ENCODE measurements around the gene KLHL35.

The KLHL35 gene

GRCh38 chr11:75423721-75424120 lies 9.3 kb downstream of the KLHL35 start:
- H3K27ac ChIP-seq = no peak overlapping the region

DNA sequence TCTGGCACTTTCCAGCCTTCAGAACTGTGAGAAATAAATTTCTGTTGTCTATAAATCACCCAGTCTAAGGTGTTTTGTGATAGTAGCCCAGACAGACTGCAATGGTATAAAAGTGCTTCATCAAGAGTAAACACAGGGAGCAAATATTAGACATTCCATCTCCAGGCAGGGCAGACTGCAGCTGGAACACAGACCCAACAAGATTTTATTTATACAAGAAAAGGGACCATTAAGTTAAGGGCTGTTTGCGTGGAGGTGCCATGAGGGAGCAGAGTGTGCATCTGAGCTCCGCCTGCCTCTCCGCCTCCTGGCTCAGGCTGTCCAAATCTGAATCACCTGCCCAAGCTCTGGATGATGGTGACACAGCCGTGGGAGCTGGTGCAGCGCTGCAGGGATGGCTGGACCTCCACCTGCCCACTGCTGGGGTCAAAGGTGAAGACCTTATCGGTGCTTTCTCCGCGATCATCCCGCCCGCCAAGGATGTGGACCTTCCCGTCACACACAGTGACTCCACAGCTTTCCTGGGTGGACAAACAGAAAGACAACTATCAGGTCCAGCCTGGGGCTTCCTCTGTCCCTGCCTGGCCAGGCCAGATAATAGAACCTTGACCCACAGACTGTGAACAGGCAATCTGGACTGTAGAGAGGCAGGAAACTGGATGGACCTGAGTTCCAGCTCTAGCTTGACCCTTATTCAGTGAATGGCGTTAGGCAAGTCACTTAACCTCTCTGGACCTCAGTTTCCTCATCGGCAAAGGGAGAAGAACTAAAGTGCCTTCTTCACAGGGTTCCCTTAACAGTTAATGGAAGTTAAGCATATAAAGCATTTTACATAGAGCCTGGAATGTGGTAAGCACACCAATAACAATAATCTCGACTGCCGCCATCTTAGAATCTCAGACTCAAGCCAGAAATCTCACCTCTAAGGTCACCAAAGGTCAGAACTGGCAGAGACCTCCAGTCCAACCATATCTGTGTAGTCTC lies 10.5 kb downstream of the KLHL35 start:
- no peak overlapping the region for H3K9ac ChIP-seq
- no peak for TF ChIP-seq CTCF (IDR thresholded peaks at IDR 0.05)
- H2AFZ ChIP-seq = no peak overlapping the region
- no peaks in the 10 kb centered on the region for H3K36me3 ChIP-seq (ENCODE audit: control insufficient read depth, insufficient read depth, low read length)
- no peaks in the 10 kb centered on the region for H3K4me1 ChIP-seq
- H3K27me3 ChIP-seq (ENCODE audit: control insufficient read depth, insufficient read depth, low read length) = no peaks in the 10 kb centered on the region
- H3K9me3 ChIP-seq (ENCODE audit: control insufficient read depth, low read length) = no peaks in the 10 kb centered on the region
- H3K79me2 ChIP-seq = no peaks in the 10 kb centered on the region
- no peak overlapping the region for H3K27ac ChIP-seq
- no peak overlapping the region for H3K4me2 ChIP-seq (ENCODE audit: low read length)
- no peak overlapping the region for H3K4me3 ChIP-seq (ENCODE audit: low read depth, low read length)

More at GRCh38 chr11:75423721-75424120, 9.3 kb downstream of the KLHL35 start:
- no peak for TF ChIP-seq CTCF (IDR thresholded peaks at IDR 0.05)
- H3K27me3 ChIP-seq (ENCODE audit: control insufficient read depth, insufficient read depth, low read length) = no peaks in the 10 kb centered on the region
- no peak overlapping the region for H3K4me3 ChIP-seq (ENCODE audit: low read depth, low read length)
- H3K9me3 ChIP-seq (ENCODE audit: control insufficient read depth, low read length) = no peaks in the 10 kb centered on the region
- no peak overlapping the region for H3K4me2 ChIP-seq (ENCODE audit: low read length)
- no peak overlapping the region for H2AFZ ChIP-seq
- H3K79me2 ChIP-seq = no peaks in the 10 kb centered on the region
- H3K36me3 ChIP-seq (ENCODE audit: control insufficient read depth, insufficient read depth, low read length) = no peaks in the 10 kb centered on the region
- no peak overlapping the region for H3K9ac ChIP-seq
- H3K4me1 ChIP-seq = no peaks in the 10 kb centered on the region

GRCh38 chr11:75421902-75422247 lies 11.1 kb downstream of the KLHL35 start:
- no peaks in the 10 kb centered on the region for H3K9me3 ChIP-seq (ENCODE audit: control insufficient read depth, low read length)
- no peak overlapping the region for H3K27ac ChIP-seq
- H3K79me2 ChIP-seq = no peaks in the 10 kb centered on the region
- H2AFZ ChIP-seq = no peak overlapping the region
- no peak overlapping the region for H3K4me3 ChIP-seq (ENCODE audit: low read depth, low read length)
- H3K36me3 ChIP-seq (ENCODE audit: control insufficient read depth, insufficient read depth, low read length) = no peaks in the 10 kb centered on the region
- no peak overlapping the region for H3K9ac ChIP-seq
- H3K27me3 ChIP-seq (ENCODE audit: control insufficient read depth, insufficient read depth, low read length) = no peaks in the 10 kb centered on the region
- no peaks in the 10 kb centered on the region for H3K4me1 ChIP-seq
- no peak for TF ChIP-seq CTCF (IDR thresholded peaks at IDR 0.05)
- no peak overlapping the region for H3K4me2 ChIP-seq (ENCODE audit: low read length)

GRCh38 chr11:75421035-75421602 lies 11.9 kb downstream of the KLHL35 start:
- no peaks in the 10 kb centered on the region for H3K4me1 ChIP-seq
- H3K27ac ChIP-seq = no peak overlapping the region

More at GRCh38 chr11:75421035-75421602, 11.9 kb downstream of the KLHL35 start:
- no peak overlapping the region for H3K4me2 ChIP-seq (ENCODE audit: low read length)
- no peaks in the 10 kb centered on the region for H3K27me3 ChIP-seq (ENCODE audit: control insufficient read depth, insufficient read depth, low read length)
- no peak overlapping the region for H2AFZ ChIP-seq
- H3K9ac ChIP-seq = no peak overlapping the region
- H3K4me3 ChIP-seq (ENCODE audit: low read depth, low read length) = no peak overlapping the region
- no peaks in the 10 kb centered on the region for H3K36me3 ChIP-seq (ENCODE audit: control insufficient read depth, insufficient read depth, low read length)
- H3K9me3 ChIP-seq (ENCODE audit: control insufficient read depth, low read length) = no peaks in the 10 kb centered on the region
- no peak for TF ChIP-seq CTCF (IDR thresholded peaks at IDR 0.05)
- H3K79me2 ChIP-seq = no peaks in the 10 kb centered on the region
